T-helper 1 cell (primary cell): ENCODE results near the gene RELN.

Experiments
- DNase-seq, 5 donors: peaks; one replicate each; pipeline ENCODE4 v3.0.0-alpha.2; 2012 to 2020

The RELN gene

GRCh38 chr7:103613655-103614642 is 375.5 kb downstream of the RELN start:
- no peak for DNase-seq

GRCh38 chr7:103609778-103610177 is 379.7 kb downstream of the RELN start:
- no peak for DNase-seq

GRCh38 chr7:103605640-103606039 is 383.8 kb downstream of the RELN start:
- no peak for DNase-seq

- DNase-seq, result no peak
Observed at GRCh38 chr7:103598326-103598905, 391.0 kb downstream of the RELN start.

- DNase-seq, result no peak
Observed at GRCh38 chr7:103597606-103598005, 391.9 kb downstream of the RELN start.

GRCh38 chr7:103594186-103594585 is 395.3 kb downstream of the RELN start:
- no peak for DNase-seq

- no peak for DNase-seq
Observed at GRCh38 chr7:103593691-103594090, 395.8 kb downstream of the RELN start.

GRCh38 chr7:103592844-103593243 is 396.6 kb downstream of the RELN start:
- no peak for DNase-seq

GRCh38 chr7:103592187-103592586 is 397.3 kb downstream of the RELN start:
- no peak for DNase-seq

GRCh38 chr7:103580031-103580430 is 409.4 kb downstream of the RELN start:
- DNase-seq, result no peak

- DNase-seq, result no peak
Observed at GRCh38 chr7:103577059-103577458, 412.4 kb downstream of the RELN start.

GRCh38 chr7:103576641-103577040 is 412.8 kb downstream of the RELN start:
- no peak for DNase-seq

- DNase-seq, result no peak
Observed at GRCh38 chr7:103574576-103574975, 414.9 kb downstream of the RELN start.

- peak in 1 of 5 donors; percentile 9 for DNase-seq
Observed at GRCh38 chr7:103573479-103574058, 415.9 kb downstream of the RELN start.

GRCh38 chr7:103571586-103571985 is 417.9 kb downstream of the RELN start:
- DNase-seq, result no peak

- no peak for DNase-seq
Observed at GRCh38 chr7:103569621-103570305, 419.7 kb downstream of the RELN start.

GRCh38 chr7:103564416-103564815 is 425.0 kb downstream of the RELN start:
- DNase-seq, result no peak

- DNase-seq, result no peak
Observed at GRCh38 chr7:103560136-103560535, 429.3 kb downstream of the RELN start.

GRCh38 chr7:103551016-103551415 is 438.4 kb downstream of the RELN start:
- no peak for DNase-seq

GRCh38 chr7:103549786-103550185 is 439.7 kb downstream of the RELN start:
- no peak for DNase-seq

GRCh38 chr7:103547451-103548284 is 441.8 kb downstream of the RELN start:
- DNase-seq, result no peak

- no peak for DNase-seq
Observed at GRCh38 chr7:103542470-103542869, 447.0 kb downstream of the RELN start.
